NOMO-1 treated with dmso at 0.1 percent for 144 hours (cell line): ENCODE data around the gene DISC1.
"Not testable (repeated sequence)": the region's sequence is repeated elsewhere in the genome, so short reads cannot be mapped to it uniquely, and the experiment has no call there.

Source experiments
- DNase-seq: peaks from one replicate; lab custom pipeline; 2025; ENCODE audit not compliant: unreplicated experiment; lab: John Stamatoyannopoulos, UW

Gene DISC1

GRCh38 chr1:231605149-231606100 lies 21.2 kb upstream of the DISC1 start:
- DNase-seq: no peak

DNA sequence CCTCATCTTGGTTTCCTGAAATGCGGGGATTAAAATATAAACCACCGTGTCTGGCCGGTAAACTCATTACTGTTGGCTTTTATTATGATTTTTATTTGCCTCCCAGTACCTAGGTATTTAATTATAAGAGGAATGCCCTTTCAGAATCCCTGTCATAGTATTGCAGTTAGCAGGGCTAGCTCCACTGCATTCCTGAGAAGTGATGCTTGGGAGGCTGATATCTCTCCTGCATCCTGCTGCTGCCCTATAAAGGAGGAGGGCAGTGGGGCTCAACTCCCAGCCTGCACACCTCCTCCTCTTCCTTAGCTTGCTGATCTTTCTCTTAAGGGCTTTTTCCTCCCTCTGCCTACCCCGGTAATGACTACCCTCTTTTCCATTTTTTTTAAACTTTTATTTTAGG lies 19.9 kb upstream of the DISC1 start:
- no peak for DNase-seq

GRCh38 chr1:231610388-231610787 lies 16.2 kb upstream of the DISC1 start:
- DNase-seq: no peak

GRCh38 chr1:231611111-231611510 lies 15.5 kb upstream of the DISC1 start:
- no peak for DNase-seq

DNA sequence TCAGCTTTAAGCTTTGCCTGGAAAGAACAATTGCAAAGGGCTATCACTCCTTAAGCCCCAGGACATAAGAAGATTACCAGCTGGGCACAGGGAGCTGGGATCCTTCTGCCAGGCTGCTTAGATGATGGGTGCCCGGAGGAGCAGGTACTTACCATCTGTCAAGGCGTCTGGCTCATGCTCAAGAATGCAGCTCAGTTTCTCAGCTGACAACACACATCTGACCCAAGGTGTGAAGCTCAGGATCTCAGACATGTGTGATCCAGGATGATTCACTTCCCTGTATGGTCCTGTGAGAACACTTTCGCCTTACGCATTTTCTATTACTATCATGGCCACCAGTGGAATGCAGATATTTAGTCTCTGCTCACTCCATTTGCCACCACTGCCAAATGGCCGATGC lies 14.7 kb upstream of the DISC1 start:
- DNase-seq: no peak

DNA sequence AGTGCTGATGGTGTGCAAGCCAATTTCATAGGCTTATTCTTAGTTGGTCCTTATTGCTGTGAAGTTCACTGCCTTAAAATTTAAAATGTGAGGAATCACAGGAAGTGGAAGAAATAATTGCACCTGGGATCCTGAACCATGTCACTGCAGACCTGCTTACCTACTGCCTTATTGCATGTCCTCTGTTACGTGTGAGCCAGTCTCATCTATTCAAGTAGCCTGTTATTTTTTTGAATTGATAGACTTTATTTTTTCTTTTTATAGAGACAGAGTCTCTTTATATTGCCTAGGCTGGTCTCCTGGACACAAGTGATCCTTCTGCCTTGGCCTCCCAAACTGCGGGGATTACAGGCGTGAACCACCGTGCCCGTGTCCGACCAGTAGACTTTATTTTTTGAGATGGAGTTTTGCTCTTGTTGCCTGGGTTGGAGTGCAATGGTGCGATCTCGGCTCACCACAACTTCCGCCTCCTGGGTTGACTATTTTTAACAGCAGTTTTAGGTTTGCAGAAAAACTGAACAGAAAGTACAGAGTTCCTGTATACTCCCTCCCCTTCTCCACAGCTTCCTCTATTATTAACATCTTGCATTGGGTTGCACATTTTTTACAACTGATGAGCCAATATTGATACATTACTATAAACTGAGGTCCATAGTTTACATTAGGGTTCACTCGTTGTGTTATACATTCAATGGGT lies 14.0 kb upstream of the DISC1 start:
- peak; percentile 92 for DNase-seq

- DNase-seq: peak; percentile 69
Observed at GRCh38 chr1:231613419-231614349, 12.9 kb upstream of the DISC1 start.

DNA sequence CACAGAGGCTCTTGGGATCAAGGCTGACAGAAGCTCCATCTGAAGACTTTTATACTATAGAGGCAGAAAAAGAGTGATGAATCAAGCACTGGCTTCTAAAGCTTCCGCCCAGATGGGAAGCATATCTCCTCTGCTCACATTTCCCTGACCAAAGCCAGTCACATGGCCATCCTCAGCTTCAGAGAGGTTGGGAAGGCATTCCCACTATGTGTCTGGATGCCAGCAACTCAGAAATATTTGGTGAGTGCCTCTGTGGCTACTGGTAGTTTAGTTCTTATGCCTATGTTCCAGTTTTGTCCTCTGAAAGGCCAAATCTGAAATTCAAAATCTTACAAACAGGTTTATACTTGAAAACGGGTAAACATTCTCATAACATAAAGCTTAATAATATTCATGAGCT lies 9.9 kb upstream of the DISC1 start:
- no peak for DNase-seq

DNA sequence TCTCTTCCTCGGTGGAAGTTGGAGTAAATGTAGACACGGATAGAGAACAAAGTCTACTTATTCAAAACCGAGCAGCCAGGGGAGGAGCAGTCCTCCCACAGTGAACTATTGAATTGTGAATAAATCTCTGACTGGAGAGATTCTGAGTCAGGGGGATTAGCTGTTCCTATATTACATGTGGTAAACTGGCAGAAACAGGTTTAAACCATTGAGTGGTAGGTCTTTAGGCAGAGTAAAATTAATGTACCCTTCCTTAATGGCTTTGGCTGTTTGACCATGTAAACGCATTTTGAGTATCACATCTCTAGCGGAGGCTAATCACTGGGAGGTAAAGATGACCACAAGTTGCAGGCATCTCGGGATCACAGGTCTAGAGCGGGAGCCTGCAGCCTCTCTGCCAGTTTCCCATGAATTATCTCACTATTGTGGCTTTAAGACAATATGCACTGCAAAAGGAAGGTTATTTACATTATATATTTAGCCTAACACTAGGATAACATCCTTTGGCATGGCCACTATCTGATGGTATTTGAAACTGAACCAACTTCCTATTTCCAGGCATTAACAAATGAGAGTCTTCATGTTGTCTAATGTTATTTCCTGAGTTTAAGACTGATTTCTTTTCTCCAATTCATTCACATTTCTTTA lies 7.9 kb upstream of the DISC1 start:
- no peak for DNase-seq

DNA sequence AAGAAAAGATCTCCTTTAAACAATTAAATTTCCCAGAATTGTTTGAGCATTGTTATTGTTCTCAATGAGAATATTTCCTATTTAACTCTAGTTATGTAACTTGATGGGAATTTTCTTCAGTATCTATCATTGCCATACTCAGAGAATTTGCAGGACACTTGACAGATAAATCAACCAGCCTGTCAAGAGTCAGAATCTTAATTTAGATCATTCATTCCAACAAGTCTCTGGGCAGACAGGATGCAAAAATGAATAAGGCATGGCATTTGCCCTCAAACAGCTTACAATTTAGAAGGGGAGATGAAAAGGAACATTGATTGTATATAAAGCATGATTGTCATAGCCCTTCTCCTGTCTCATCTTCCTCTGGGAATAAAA lies 7.3 kb upstream of the DISC1 start:
- no peak for DNase-seq

GRCh38 chr1:231625042-231625441 lies 1.5 kb upstream of the DISC1 start:
- DNase-seq: not testable (repeated sequence)

DNA sequence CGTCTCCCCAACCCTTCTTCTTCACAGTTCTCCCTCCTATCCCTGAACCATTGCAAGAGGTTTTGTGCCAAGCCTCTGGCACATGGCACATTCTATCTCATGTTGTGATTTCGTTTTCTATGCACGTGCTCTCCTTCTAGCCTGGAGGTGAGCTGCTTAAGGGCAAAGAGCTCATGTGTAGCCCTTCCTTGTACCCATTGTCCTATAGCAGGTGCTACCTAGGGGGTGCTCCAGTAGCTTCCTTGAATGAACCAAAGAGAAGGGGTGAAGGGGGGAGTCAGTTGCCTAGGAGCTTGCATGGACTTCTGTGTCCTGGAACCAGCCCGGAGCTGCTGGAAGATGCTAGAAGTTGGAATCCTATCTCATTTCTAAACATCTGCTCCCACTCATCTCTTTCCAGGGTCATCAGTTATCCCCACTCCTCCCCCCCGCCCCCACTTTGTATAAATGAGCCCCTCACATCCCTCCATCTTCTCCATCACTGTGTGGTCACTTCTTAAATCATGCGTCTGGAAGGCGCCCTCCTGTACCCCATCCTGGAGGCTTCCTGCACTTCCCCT lies 535 bp upstream of the DISC1 start:
- DNase-seq: no peak

GRCh38 chr1:231626951-231627614 lies 493 bp downstream of the DISC1 start:
- DNase-seq: peak; percentile 62

DNA sequence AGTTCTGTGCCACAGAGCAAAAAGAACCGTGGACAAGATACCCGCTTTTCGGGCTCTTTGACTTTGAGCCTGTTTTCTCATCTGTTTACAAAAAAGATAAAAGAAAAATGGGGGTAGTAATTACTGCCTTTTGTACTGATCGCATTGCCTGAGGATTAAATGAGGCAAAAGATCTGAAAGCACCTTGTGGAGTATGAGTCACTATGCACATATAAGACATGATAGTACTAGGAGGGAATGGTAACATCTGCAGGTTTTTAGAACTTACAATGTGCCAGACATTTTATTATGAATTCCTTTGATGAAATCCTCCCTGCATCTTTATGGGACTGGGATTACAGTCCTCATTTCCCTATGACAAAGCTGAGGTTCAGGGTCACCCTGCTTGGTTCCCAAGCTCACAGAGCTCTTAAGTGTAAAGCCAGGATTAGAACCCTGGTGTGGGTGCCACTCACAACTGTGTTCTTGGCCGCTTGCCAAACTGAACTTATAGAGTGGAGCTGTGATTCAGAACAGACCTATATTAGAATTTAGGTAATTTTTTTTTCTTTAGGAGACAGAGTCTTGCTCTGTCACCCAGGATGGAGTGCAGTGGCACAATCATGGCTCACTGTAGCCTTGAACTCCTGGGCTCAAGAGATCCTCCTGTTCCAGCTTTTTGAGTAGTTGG lies 1.8 kb downstream of the DISC1 start:
- DNase-seq: no peak

GRCh38 chr1:231629132-231629531 lies 2.5 kb downstream of the DISC1 start:
- DNase-seq: peak; percentile 25

GRCh38 chr1:231630558-231631205 lies 4.1 kb downstream of the DISC1 start:
- no peak for DNase-seq

DNA sequence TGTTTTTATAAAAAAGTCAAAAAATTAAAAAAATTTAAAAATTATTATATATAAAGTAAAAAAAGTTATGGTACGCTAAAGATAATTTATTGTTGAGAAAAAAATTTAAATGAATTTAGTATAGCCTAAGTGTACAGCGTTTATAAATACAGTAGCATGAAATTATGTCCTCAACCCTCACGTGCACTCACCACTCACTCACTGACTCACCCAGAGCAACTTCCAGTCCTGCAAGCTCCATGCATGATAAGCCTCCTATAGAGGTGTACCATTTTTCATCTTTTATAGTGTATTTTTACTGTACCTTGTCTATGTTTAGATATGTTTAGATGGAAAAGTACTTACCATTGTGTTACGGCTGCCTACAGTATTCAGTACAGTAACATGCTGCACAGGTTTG lies 5.1 kb downstream of the DISC1 start:
- DNase-seq: no peak

GRCh38 chr1:231632119-231632518 lies 5.5 kb downstream of the DISC1 start:
- no peak for DNase-seq
